NCI-H69 (cell line): ENCODE results near the gene ARHGEF11.

Experiments used
- DNase-seq: peaks from one replicate; lab custom pipeline; 2025; lab: John Stamatoyannopoulos, UW

Gene ARHGEF11

DNA sequence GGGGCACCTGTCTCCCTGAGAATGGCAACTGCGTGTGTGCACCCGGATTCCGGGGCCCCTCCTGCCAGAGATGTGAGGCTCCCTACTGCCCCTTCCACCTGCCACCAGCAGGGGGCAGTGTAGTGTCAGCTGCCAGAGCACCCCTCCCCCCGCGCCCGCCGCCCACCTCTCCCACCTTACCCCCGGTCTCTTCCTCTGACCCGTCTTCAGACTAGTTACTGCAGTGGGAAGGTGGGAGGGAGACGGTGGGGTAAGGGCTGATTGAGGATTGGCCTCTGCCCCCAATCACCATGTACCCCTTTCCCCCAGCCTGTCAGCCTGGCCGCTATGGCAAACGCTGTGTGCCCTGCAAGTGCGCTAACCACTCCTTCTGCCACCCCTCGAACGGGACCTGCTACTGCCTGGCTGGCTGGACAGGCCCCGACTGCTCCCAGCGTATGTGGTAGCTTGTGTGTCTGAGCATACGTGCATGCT lies 135.2 kb downstream of the ARHGEF11 start:
- peak; percentile 74 for DNase-seq

DNA sequence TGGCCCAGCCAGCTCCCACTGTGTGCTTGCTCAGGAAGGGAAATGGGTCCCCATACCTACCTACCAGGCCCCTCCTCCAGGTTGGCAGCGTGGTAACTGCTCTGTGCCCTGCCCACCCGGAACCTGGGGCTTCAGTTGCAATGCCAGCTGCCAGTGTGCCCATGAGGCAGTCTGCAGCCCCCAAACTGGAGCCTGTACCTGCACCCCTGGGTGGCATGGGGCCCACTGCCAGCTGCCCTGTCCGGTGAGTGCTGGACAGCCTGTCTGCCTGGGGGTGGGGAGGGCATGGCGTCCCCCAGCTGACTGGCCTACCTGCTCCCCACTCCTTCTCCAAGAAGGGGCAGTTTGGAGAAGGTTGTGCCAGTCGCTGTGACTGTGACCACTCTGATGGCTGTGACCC lies 135.9 kb downstream of the ARHGEF11 start:
- no peak for DNase-seq

DNA sequence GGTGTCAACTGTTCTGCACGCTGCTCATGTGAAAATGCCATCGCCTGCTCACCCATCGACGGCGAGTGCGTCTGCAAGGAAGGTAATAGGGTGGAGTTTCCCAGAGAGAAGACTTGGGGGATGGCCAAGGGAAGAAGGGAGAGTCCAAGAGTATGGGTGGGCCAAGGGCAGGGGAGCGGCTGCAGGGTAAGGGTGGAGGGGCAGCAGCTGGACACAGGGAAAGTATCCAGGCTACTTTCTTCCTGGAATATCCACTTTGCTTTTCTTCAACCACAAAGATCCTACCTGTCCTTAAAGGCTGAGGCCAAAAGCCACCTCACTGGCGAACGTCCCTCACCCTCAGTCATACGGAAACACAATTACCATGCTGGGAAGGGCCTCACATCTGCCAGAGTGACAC lies 136.6 kb downstream of the ARHGEF11 start:
- no peak for DNase-seq

DNA sequence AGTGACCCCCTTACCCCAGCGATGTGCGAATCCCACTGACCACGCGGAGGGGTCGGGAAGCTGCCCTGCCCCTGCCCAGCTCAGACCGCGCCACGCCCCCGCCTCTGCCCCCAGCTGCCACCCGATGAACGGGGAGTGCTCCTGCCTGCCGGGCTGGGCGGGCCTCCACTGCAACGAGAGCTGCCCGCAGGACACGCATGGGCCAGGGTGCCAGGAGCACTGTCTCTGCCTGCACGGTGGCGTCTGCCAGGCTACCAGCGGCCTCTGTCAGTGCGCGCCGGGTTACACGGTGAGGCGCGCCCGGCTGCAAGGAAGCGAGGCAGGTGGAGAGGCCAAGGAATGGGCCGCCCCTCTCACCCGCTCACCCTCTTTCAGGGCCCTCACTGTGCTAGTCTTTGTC lies 137.0 kb downstream of the ARHGEF11 start:
- peak; percentile 35 for DNase-seq

DNA sequence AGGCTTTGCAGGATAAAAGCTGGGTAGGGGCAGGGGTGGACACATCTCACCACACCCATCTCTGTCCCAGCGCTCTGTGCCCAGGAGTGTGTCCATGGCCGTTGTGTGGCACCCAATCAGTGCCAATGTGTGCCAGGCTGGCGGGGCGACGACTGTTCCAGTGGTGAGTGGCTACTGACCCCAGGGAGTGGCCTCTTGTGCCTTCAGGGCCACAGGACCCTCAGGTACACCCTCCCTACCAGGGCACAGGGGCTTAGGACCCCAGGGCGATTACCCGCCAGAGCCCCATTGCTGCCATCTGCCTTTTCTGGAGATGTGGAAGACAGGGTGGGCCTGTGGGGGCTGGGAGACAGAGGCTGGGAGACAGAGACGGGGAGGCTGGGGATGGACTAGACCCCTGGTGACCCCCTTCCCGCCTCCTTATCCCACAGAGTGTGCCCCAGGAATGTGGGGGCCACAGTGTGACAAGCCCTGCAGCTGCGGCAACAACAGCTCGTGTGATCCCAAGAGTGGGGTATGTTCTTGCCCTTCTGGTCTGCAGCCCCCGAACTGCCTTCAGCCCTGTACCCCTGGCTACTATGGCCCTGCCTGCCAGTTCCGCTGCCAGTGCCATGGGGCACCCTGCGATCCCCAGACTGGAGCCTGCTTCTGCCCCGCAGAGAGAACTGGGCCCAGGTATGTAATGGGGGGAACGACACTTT lies 139.2 kb downstream of the ARHGEF11 start:
- no peak for DNase-seq

DNA sequence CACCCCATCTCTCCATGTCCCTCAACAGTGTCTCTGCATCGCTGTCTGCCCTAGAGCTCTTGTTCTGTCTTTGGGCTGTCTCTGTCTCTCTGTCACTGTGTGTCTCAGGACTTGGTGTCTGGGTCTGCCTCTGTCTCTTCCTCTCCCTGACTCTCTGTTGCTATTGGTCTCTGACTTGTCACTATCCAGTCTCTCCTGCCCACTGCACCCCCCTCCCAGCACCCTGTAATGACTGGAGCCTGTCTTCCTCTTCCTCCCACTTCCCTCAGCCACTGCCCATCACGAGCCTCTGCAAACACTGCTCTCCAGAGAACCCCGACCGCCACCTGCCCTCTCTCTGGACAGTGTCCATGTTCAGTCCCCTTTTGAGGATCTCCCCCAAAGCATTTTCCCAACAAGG lies 139.9 kb downstream of the ARHGEF11 start:
- DNase-seq, result no peak

DNA sequence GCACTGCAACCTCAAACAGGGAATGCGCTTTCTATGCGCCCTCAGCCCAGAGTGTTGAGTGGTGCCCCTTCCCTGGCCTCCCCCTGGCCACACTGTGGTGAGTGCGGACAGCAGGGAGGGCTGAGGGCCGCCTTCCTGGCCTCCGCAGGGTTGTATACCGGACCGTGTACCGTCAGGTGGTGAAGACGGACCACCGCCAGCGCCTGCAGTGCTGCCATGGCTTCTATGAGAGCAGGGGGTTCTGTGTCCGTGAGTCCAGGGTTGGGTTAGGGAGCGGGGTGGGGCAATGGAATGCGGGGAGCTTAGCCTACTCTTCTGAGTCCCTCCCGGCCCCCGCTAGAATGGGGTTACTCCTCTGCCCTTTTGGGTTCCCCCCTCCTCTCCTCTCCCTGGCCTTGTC lies 140.4 kb downstream of the ARHGEF11 start:
- no peak for DNase-seq

DNA sequence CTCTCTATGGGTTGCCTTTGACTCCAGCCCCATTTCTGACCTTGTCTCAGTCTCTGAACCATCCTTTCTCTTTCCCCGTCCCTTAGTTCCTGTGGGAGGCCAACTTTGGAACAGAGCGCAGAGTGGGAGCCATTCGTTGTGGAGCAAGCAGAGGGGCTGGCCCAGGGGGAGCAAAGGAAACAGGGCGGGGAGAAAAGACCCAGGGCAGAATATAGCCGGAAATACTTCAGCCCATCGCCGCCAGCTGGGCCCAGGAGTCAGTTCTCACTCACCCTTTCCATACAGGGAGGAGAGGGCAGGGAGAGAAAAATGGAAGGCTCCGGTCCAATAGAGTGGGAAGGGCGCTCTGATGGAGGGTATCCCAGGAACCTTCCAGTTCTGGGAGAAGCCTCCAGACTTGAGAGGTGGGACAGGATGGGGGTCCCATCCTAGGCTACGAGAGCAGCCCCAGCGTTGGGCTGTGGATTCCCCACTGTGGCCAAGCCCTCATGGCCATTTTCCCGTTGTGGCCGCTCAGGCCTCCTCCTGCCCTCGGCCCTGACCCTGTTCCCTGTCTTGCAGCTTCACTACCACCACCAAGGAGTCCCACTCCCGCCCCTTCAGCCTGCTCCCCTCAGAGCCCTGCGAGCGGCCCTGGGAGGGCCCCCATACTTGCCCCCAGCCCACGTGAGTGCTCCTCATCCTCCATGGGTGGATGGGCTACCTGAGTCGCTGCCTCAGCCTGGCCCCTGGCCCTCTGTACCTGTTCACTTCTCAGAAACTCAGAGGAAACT lies 141.2 kb downstream of the ARHGEF11 start:
- DNase-seq, result no peak

DNA sequence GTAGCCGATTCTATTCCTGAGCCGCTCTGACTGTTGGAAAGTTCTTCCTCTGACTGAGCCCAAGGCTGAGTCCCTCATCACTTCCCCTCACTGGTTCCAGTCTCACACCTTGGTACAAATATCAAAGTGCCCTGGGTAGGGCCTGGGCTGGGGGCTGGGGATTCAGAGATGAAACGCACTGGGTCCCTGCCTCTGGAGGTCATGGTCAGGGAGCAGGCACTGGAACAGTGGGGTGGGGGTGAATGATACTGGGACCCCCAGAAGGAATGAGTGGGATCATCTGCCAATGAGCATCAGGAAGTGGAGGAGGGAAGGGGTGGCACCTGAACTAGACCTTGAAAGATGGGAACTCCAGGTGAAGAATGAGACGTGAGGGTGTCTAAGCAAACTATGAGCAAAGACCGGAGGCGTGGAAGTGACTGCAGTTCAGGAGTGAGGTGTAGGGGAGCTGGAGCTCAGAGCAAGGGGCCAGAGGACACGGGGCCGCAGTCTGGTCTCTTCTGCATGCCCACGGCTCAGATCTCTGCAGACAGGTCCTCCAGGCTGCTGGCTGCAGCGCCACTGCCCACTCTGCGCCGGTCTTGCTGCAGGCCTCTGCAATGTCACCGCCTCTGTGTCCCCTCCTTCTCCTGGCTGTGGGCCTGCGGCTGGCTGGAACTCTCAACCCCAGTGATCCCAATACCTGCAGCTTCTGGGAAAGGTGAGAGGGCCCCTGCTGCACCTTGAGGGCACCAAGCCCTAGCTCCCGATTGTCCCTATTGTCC lies 142.0 kb downstream of the ARHGEF11 start:
- no peak for DNase-seq

DNA sequence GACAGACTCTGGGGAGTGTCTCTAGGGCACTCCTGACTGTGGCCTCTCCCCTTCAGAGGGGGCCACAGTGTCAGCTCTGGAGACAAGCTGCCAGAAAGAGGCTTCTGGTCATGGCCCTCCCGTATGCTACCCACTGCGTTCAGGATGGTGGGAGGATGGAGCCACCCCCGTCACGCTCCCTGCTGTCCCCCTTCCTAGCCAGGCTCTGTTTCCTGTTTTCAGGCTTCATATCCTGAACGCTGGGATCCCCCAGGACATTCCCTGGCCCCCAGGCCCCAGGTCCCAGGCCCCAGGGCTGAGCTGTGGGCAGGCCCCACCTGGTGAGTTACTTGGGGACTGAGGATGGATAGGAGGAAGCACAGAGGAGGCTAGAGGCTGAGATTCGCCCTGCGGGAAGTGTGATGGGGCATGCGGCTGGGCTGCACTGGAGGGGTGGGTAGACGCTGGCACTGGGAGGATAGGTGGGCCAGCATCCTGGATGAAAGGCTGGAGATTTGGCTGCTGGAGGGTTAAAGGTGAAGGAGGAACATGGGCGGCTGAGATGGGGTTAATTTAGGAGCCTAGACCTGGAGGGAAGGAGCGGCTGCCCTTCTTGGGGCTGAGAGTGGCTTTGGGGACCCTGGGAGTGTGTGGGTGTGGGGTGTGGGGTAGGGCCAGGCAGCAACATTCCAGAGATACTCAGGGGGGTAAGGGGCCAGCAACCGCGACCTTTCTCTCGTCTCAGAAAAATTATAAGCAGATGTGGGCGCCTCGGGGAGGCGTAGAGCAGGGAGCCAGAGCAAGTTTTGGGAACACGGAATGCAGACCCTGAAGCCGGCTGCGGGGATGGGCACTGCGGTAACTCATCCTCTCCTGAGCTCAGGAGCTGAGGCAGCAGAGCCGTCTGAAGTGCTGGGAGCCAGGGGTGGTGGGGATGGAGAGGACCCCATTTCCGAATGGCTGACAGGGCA lies 143.3 kb downstream of the ARHGEF11 start:
- no peak for DNase-seq

DNA sequence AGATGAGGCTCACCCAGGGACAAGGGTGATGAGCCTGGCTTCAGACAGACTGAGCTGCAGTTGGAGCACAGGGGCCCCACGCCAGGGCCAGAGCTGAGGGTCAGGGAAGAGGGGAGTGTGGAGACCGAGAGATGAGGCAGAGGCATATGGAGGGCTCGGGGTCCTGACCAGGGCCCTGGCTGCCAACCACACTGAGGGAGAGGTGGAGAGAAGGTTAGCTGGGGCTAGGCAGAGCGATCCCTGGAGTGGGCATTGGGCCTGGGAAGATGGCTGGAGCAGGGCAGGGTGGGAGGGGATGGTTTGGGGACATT lies 144.0 kb downstream of the ARHGEF11 start:
- no peak for DNase-seq

DNA sequence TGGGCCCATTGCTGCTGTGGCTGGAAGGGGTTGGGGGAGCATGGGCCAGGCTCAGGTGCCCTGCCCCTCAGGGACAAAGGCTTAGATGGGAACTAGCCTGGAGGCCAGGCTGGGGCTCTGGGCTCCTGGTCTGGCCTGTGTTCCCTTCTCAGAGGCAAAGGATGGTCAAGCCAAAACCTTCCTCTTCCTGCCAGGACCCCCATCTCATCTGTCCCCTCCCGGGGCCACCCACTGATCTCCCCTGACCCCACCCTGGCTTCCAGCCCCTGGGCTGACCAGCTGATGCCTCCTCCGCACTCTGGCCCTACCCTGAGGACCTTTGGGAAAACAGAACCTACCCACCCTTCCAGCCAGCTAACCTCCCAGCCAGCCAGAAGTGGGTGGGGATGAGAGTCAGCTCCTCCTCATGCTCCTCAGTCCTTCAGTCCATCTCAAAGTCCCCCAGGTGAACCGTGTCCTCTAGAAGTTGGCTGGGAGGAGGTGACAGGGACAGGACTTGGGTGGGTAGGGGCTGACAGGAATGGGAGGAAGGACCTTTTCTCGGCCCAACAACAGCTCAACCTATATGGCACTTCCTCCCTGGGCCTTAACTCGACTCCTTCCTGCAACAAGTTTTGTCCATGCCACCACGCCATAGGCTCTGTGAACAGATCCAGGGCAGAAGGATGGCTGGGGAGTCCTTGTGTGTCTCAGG lies 144.5 kb downstream of the ARHGEF11 start:
- DNase-seq, result no peak

DNA sequence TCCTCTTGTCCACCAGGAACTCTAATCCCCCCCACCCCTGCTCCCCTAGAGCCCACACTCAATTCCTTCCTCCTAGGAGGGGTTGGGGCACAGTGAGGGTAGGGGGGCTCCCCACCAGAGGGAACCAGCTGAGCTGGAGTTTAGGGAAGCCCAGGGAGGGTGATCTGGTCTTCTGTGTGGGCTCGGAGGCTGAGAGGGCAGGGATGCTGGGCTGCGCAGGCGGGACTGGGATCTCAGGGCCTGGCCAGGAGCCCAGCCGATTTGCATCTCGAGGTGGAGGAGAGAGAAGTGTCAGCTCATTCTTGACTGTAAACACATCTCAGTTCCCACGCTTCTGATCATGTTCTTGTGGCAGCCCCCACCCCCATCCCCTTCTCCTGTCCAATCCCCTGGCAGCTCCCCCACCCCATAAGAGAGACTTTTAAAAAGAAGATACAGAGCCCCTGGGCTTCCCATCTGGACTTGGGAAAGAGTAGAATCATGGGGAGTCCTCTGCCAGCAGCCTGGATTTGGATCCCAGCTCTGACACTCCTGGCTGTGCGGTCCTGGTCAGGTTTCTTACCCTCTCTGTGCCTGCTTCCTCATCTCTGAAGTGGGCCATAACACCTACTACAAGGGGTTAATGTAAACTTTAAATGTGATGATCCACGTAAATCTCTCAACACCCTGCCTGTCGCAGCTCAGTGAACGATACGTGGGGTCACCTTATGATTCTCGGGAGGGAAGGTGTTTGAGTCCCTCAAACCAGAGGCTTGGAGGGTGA lies 145.4 kb downstream of the ARHGEF11 start:
- no peak for DNase-seq

DNA sequence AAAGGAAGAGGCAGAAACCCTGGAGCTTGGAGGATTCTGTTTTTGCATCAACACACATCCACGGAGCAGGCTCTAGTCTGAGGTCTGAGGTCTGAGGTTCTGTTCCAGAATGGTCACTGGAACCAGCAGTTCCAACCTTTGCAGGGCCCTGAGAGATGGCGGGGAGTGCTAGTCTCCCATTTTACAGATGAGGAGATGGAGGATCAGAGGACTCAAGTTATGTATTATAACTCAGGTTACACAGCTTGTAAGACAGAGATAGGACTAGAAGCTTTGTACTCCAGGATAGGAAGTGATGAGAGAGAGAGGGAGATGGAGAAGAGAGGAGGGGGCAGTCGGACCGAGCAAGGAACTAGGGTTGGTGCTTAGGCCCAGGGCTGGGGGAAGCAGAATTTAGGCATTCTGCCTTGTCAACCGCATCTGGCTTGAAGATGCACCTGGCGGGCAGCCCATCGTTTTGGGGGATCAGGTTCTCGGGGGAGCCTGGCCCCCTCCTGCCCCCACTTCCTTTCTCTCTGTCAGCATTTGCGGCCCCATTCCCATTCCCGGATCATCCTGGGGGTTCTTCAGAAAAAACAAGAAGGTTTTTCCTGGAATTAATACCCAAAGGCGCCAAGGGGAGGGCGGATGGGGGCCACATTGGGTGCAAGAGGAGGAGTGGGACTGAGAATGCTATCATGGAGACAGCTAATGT lies 146.4 kb downstream of the ARHGEF11 start:
- no peak for DNase-seq

DNA sequence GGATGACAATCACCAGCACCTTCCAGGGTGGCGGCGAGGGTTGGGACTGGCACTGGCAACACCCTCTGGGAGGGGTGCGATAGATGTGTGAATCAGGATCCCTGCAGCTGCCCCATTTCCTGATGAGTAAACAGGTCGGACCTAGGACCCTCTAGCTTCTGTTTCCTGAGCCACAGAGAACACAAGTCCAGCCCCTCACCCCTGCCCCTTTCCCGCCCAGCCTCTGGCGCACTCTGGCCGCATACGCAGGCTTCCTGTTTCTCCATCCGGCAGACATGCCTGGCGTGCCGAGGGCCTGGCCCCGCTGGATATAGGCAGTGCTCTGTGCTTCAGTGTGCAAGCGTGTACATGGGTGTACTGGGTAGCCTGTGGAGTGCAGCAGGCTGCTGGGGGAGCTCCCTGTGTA lies 147.4 kb downstream of the ARHGEF11 start:
- no peak for DNase-seq

DNA sequence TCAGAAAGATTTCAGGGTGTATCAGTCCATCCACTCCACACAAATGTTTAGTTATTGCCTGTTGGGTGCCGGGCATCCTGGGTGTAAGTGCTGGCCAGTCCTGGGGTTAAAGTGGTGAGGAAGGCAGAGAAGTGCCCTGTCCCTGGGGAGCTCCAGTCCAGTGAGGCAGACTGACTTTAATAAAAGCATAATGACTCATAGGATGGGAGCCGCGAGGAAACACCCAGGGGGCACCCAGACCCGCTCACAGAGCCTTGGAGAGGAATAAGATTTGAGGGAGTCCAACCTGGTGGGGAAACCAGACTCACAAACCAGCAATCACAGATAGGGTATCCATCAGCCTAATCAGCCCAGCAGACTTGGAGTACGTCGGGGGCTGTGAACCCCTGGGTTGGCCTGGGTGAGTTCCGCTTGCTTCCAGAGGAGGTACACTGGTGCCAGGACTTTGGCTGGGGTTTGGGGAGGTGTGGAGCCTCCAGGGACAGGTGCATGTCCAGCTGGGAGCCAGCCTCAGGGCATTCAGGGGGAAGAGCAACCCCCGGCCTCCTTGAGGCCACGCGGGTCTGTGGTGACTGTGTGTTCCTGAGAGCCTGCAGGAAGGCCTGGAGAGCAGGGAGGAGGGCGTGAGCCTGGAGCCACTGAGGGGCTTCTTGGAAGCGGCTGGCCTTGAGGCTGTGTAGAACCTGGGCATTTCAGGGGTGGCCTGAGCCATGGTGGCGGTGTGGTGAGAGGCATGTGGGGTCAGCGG lies 148.3 kb downstream of the ARHGEF11 start:
- peak; percentile 43 for DNase-seq

DNA sequence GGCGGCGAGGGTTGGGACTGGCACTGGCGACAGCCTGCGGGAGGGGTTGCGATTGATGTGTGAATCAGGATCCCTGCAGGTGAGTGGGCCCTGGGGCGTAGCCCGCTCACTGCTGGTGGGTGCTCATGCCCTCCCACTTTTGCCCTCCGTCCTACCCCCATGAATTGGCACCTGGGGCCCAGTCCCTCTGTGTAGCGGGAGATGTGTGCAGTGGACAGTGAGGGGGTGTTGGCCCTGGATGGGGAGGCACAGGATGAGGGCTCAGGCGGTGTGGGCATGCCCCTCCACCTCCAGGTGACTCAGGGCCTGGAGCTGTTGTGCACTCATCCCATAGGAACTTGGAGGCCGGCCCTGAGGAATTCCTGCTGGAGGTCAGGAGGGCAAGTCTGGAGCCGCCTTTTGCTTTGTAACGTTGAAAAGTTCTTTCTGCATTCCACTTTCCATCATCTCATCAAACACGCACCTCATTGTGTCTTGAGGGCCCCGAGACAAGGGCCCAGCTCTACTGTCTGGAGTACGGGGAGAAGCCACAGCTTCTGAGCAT lies 149.0 kb downstream of the ARHGEF11 start:
- DNase-seq, result no peak

DNA sequence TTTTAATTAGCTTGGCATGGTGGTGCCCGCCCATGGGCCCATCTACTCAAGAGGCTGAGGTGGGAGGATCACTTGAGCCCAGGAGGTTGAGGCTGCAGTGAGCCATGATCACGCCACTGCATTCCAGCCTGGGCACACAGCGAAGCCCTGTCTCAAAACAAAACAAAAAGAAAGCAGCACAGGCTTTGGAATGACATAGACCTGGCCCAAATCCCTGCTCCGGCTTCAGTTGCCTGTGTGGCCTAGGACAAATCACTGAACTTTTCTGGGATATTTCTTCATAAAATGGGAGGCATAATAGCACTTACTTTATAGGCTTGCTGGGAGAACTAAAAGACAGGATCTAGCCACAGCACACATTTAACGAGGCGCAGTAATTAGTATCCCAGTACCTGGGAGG lies 149.6 kb downstream of the ARHGEF11 start:
- DNase-seq, result no peak

DNA sequence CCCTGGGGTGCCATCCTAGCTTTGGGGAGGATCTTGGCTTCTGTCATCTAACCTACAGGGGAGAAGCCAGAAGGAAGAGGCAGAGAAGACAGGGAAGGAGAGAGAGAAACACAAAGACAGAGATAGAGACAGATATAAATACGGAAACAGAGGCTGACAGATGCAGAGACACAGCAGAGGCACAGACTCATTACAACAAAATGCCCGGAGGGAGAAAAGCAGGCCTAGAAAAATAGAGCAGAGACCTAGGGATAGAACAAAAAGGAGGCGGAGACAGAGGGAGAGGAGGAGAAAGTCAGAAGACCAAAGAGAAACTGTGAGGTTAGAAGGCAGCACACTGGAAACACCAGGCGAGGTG lies 150.1 kb downstream of the ARHGEF11 start:
- DNase-seq, result peak; percentile 58
